ENCODE measurements around the gene USP10. TPM values are rescaled to one million over a fixed set of nuclear protein-coding genes. Genes with fewer than 3 reads are reported as not detected.
"Not testable (repeated sequence)": the region's sequence is repeated elsewhere in the genome, so short reads cannot be mapped to it uniquely, and the experiment has no call there.

Gene USP10
- polyA plus RNA-seq, 4 donors = 109 to 150 (median 141) TPM

DNA sequence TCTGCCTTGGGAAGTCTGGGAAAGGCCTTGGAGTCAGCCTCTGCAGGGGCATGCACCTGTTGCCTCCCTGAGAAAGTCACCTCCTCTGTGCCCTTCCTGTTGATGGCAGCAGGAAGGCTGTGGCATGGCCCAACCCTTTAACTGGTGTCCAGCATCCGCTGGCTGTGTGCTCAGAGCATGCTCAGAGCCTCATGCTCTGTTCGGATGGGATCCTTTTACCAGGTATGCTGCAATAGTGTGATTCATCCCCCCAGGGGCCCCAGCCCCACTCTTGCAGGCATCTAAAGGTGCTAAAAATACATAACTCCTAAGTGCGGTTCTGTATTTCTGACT, 26.6 kb upstream of the USP10 start:
- DNase-seq (ENCODE audit: low read depth in 4 of 4, low spot score in 3 of 4) = no peak

DNA sequence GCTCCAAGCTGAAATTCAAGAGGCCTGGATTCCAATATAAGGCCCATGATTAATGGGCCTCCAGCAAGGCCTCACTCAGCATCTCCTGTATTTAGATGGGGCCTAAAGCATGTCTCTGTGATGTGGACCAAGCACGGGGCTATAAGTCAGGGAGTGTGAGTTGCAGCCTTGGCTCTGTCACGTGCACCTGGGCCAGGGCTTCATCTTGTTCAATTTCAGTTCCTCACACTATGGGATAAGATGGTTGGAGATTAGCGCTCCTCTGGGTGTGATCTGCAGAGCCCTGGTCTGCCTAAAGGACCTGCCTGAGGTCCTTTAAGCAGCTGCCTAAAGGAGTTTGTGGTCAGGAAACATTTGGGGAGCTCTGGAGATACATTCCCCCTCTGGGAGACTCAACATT, 26.2 kb upstream of the USP10 start:
- DNase-seq (ENCODE audit: low read depth in 4 of 4, low spot score in 3 of 4) = no peak

DNA sequence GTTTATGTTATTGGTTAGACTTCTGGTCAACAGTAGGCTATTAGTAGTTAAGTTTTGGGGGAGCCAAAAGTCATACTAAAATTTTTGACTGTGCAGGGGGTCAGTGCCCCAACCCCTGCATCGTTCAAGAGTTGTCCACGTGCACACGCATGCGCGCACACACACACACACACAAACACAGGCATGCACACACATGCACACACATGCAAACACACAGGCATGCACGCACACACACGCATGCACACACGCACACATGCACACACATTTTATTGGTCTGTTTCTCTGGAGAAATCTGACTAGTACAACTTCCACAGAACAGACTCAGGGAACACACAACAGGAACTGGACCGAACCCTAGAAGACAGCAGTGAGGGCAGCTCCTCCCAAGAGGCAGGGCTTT, 24.4 kb upstream of the USP10 start:
- no peak for DNase-seq (ENCODE audit: low read depth in 4 of 4, low spot score in 3 of 4)

DNA sequence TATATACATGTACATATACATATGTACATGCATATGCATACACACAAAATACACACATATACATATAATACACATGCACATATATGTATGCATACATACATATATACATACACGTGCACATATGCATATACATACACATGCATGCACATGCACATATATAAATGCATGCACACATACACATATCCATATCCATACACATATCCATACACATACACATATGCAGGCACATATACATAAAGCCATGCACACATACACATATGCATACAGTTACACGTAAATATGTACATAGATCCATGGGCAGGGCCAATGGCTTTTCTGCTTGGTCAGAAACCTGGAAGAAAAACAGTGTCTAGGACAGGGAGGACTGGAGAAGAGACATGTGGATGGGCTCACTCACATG, 23.9 kb upstream of the USP10 start:
- no peak for DNase-seq (ENCODE audit: low read depth in 4 of 4, low spot score in 3 of 4)

DNA sequence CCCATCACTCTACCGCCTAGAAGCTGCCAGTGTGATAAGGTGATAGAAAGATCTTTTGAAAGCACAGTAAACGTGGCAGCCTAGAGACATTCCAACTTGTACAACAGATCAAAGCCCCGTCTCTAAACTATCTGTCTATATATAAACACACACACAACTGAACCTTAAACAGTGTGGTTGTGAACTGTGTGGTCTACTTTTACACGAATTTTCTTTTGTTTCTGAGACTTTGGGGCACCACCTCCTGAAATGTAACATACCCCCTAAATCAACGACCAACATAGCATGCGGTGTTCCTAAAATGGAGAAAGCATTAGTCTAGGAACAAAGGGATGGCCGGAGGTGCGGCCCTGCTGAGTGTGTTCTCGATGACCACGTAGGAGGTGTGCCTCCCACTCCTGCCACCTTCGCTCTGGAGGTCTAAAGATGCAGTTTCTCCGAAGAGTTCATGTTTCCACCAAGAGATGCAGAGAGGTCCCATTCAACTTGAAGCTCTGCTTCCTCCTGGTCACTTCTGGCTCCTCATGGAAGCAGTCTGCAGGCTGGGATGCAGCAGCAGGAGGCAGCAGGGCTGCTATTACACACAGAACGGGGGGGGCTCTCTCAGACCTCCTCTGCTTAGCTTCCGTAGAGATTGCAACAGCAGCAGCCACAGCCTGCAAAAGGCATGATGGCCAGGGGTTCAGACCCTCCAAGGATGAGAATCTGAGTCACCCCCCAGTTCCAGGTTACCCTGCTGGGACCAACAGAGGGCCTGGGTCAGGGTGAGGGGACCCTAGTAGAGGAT, 22.6 kb upstream of the USP10 start:
- DNase-seq (ENCODE audit: low read depth in 4 of 4, low spot score in 3 of 4) = no peak

DNA sequence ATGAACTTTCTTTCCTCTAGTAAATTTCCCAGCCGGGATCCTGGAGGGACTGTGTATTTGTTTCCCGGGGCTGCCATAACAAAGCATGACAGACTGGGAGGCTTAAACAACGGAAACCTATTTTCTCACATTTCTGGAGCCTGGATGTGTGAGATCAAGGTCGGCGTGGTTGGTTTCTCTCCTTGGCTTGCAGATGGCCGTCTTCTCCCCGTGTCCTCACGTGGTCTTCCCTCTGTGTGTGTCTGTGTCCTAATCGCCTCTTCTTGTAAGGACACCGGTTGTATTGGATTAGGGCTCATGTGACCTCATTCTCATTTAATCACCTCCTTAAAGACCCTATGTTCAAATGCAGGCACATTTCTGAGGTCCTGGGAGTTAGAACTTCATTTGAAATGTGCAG, 22.0 kb upstream of the USP10 start:
- DNase-seq (ENCODE audit: low read depth in 4 of 4, low spot score in 3 of 4) = no peak

DNA sequence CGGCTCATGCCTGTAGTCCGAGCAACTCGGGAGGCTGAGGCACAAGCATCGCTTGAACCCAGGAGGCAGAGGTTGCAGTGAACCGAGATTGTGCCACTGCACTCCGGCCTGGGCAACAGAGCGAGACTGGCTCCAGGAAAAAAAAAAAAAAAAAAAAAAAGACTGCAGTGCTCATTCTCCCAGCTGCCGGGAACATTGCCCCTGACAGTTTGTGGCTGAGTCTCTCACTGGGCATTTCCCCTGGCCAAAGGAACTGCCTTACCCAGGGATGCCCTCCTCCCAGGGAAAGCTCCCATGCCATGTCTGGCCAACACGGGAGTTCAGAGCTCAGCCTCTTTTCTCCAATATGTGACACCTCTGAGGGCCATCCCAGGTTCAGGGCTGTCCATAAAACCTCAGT, 21.3 kb upstream of the USP10 start:
- DNase-seq (ENCODE audit: low read depth in 4 of 4, low spot score in 3 of 4) = no peak

DNA sequence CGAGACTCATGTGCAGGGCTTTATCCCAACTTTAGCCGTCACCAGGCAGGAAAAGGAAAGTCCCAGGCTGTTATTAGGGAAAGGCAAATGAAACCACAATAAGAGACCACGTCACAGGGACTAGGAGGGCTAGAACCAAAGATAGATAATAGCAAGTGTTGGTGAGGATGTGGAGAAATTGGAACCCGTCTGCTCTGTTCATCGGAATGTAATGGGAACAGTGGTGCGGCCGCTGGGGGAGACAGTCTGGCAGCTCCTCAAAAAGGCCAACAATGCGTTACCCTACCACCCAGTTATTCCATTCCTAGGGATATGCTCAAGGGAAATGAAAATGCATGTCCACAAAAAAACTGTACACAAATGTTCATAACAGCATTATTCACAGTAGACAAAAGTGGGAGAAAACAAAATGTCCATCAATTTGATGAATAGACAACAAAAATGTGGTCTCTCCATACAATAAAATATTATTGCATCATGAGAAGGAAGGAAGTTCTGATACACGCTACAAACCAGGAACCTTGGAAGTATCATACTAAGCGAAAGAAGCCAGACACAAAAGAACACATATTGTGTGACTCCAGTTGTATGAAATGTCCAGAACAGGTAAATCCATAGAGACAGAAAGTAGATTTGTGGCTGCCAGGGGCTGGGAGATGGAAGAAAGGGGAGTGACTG, 19.5 kb upstream of the USP10 start:
- DNase-seq (ENCODE audit: low read depth in 4 of 4, low spot score in 3 of 4) = no peak

DNA sequence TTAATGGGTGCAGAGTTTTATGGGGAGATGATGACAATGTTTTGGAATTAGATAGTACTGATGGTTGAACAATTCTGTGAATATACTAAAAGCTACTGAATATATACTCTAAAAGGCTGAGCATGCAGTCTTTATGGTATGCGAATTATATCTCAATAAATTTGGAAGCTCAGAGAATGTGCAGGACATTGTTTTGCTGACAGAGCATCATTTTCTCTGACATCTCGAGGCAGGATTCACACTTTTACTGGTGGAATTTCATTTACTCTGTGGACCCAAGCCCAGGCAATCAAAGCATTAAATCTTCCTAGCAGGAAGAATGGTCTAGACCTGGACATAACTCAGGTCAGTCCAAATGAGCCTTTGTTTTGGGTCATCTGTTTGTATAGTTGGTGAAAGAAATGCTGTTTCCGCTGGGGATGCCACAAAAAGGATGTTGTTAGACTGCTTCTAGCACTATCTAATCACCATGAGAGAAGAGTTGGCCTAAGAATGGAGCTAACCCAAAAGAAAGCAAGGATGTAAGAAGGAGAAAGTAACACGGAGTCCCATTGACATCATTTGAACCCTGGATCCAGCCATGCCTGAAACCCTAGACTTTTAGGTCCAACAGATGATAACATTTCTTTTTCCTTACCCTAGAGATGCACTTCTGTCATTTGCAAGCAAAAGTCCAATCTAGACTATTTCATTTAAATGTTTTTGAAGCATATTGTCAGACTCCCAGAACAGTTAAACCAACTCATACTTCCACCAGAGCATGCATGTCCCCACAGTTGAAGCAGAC, 18.8 kb upstream of the USP10 start:
- DNase-seq (ENCODE audit: low read depth in 4 of 4, low spot score in 3 of 4) = no peak

DNA sequence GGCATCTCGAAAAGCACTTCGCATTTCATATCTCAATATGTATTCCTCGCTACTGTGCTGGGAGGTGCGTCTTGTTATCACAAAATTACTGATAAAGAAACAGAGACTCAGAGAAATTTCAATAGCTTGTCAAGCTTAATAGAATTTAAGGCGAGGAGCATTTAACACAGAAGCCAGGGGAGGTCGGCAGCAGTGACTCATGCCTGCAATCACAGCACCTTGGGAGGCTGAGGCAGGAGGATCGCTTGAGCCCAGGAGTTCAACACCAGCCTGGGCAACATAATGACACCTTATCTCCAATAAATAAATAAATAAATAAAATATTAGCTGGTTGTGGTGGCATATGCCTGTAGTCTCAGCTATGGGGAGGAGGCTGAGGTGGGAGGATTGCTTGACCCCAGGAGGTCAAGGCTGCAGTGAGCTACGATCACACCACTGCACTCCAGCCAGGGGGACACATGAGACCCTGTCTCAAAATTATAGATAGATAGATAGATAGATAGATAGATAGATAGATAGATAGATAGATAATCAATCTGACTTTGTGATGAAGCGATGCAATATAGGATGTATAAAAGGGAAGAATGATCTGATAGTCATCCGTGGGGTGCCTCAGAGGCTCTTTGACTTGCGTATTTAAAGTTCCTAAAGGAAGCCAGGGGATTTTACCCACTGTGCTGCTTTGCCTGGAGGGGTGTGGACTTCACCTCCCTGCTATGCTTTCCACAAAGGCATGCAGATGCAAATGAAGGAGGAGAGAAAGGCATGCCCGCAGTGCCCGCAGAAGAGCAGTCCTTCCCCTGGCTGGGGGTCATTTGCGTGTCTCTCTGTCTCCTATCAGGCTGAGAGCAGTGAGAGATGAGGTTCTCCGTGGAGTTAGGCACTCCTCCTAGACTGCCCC, 15.9 kb upstream of the USP10 start:
- no peak for DNase-seq (ENCODE audit: low read depth in 4 of 4, low spot score in 3 of 4)

DNA sequence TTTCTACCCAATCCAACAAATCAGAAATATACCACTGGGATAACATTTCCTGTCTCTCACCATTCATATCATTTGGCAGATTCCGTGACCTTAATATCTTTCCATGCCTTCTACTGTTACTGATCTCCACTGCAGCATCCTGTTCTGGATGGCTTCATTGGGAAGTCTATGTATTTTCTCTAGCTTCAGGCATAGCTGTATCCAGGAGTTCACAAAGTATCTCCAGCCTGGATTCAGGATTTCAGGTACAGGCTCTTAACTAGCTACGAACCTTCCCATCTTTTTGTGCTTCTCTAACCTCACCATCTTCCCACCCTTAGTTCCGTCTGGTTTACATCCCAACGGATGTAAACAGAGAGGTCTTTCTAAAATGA, 15.2 kb upstream of the USP10 start:
- DNase-seq (ENCODE audit: low read depth in 4 of 4, low spot score in 3 of 4) = no peak

DNA sequence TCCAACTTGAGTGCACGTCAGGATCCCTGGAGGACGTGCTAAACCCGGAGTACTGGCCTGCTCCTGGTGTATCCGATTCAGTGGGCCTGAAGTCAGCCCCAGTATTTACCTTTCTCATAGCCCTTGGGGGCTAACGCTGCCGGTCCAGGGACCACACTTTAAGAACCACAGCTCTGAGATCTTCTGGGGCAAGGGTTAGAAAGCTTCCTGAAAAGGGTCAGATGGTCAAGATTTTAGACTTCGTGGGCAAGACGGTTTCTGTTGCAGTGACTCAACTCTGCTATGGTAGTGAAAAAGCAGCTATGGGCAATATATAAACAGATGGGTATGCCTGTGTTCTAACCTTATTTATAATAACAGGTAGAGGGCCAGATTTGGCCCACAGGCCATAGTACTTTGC, 14.6 kb upstream of the USP10 start:
- no peak for DNase-seq (ENCODE audit: low read depth in 4 of 4, low spot score in 3 of 4)

DNA sequence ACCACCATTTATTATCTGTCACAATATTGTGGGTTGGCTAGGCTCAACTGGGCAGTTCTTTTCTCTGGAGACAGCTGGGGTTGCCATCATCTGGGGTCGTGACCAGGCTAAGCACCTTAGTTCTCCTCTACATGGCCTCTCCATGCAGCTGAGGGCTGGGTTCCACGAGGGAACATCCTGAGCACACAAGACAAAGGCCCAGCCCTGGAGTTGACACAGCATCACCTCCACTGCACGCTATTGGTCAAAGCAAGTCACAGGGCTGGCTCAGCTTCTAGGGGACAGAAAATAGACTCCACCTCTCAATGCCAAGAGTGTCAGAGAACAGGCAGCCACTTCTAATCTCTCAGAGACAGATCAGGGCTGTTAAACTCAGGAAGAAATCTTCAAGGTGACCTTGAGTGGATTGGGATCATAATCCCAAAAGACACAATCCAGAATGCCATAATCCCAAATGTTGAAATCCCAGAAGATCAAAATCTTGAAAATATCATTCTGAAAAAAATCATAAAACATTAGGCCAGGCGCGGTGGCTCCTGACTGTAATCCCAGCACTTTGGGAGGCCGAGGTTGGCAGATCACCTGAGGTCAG, 13.0 kb upstream of the USP10 start:
- DNase-seq (ENCODE audit: low read depth in 4 of 4, low spot score in 3 of 4) = no peak

DNA sequence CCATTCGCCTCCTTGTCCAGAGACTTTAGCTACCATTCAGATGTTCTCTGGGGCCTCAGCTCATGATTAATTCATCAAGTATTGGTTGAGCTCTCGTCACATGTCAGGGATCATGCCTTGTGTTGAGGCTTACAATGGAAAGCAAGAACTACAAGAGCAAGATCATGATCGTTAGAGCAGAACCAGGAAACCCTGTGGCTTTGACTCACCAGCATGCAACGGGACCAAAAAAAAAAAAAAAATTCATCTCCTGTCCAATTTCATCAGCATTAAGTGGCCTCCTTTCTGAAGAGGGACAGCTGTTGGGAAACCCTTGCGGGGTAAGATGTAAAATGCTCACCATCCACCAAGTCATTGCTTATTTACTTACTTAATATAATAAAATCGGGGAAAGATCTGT, 12.1 kb upstream of the USP10 start:
- DNase-seq (ENCODE audit: low read depth in 4 of 4, low spot score in 3 of 4) = no peak

DNA sequence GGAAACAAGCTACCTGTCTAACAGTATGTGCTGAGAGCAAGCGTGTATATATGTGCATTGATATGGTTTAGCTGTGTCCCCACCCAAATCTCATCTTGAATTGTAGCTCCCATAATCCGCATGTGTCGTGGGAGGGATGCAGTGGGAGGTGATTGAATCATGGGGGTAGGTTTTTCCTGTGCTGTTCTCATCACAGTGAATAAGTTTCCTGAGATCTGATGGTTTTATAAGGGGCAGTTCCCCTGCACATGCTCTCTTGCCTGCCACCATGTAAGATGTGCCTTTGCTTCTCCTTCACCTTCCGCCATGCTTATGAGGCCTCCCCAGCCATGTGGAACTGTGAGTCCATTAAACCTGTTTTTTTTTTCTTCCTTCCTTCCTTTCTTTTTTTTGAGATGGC, 11.6 kb upstream of the USP10 start:
- DNase-seq (ENCODE audit: low read depth in 4 of 4, low spot score in 3 of 4) = not testable (repeated sequence)

DNA sequence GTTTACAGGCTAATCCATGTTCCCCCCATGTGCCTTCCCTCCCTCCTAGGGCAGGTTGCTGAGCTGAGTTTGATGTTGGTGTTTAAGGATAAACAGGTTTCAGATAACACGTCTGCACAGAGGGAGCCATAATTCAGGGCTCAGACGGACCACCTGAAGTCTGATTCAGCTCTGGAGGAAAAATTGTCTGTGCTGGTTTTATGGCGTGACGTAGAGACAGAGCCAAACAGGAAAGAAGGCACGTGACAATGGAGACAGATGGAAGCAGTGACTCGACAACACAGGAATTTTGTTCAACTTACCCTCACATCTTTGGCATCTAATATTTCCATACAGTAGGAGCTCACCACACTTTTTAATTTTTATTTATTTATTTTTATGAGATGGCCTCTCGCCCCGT, 10.7 kb upstream of the USP10 start:
- no peak for DNase-seq (ENCODE audit: low read depth in 4 of 4, low spot score in 3 of 4)

DNA sequence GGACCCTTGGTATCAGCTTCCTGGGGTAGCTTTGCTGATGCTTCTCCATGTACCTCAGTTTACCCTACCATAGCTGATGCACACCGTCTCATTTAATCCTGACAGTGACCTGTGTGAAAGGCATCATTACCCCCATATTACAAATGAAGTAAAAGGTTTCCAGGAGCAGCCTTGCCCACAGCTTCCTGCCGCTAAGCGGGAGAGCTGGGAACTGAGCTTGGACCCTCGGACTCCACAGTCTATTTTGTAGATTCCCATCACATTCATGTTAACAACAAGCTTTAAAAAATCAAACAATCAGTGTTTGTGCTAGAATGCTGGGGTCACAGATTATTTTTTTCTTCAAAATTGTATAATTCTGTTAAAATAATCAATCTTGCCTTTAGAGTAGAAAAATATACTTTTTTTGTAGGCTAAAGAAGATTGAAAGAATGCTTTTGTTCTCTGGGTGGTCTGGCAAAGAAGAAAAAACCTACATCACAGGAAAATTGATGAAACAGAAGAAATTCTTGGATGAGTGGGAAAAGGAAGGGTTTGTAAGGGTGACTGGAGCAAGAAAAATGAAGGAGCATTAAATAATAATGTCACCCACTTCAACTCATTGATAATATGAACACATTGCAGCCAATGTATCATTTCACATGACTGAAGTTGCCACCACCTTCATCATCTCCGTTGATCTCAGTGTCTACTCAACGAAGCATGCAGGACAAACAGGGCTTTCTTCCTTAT, 9.5 kb upstream of the USP10 start:
- DNase-seq (ENCODE audit: low read depth in 4 of 4, low spot score in 3 of 4) = no peak

DNA sequence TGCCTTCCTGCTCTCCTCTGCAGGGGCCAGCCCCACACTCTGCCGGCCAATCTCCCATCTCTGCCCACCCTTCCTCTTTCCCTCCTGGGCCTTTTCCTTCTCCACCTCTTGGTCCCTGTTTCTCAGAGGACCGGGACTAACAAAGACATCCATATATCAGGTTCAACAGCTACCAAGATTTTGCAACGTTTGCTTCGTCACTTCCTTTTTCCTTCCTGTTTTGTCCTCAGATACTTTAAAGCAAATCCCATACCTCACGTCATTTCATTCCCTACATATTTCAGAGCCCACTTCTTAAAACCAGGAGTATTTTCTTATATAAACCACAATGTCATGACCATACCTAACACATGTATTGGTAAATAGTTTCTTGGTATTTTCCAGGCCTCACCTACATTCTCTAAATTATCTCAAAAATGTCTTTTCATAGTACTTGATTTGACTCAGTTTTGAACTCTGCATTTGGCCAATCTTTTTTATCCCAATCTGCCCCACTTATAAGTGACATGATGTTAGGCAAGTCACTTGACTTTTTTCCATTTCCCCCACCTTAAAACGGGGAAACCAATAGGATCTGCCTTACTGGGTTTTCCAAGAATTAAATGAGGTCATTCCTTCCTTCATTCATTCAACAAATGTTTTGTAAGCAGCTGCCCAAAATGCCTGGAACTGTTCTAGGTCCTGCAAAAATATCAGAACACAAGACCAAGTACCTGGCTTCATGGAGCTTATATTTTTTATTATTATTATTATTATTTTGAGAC, 7.2 kb upstream of the USP10 start:
- no peak for DNase-seq (ENCODE audit: low read depth in 4 of 4, low spot score in 3 of 4)

DNA sequence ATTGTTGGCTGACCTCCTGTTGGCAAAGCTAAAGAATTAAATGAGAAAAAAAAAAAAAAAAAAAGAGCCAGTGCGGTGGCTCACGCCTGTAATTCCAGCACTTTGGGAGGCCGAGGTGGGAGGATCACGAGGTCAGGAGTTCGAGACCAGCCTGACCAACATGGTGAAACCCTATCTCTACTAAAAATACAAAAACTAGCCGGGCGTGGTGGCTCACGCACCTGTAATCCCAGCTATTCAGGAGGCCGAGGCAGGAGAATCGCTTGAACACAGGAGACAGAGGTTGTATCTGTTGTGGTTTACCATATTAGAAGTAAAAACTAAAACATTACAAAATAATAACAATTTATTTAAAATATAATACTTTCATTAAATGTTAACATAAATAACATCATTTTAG, 5.9 kb upstream of the USP10 start:
- DNase-seq (ENCODE audit: low read depth in 4 of 4, low spot score in 3 of 4) = not testable (repeated sequence)

All from right renal pelvis (tissue), 4 donors.